Osteoblast (primary cell): ENCODE data around the gene PDE8B. TPM values are rescaled to one million over a fixed set of nuclear protein-coding genes. Genes with fewer than 3 reads are reported as not detected.

ENCODE experiments used
- DNase-seq: peaks from one replicate; pipeline ENCODE4 v3.0.0; 2011; ENCODE audit warnings: low spot score, mixed read lengths; ENCODE audit not compliant: insufficient read length; ENCODE audit errors: missing footprints
- H2AFZ ChIP-seq: 2 replicates; pipeline ENCODE4 v1.6.0; 2011; ENCODE audit warnings: mild to moderate bottlenecking, low read length
- H3K27ac ChIP-seq: 2 replicates; pipeline ENCODE4 v1.5.1; 2011; ENCODE audit warnings: mild to moderate bottlenecking, low read depth, low read length, moderate library complexity
- H3K27me3 ChIP-seq: 2 replicates; pipeline ENCODE4 v1.6.0; 2012; ENCODE audit warnings: mild to moderate bottlenecking, control low read depth, inconsistent platforms, low read length, moderate library complexity; ENCODE audit not compliant: insufficient read depth
- H3K36me3 ChIP-seq: 2 replicates; pipeline ENCODE4 v1.5.1; 2011; ENCODE audit warnings: mild to moderate bottlenecking, low read length, control low read depth, moderate library complexity; ENCODE audit not compliant: insufficient read depth
- H3K4me1 ChIP-seq: 2 replicates; pipeline ENCODE4 v1.5.1; 2011; ENCODE audit warnings: mild to moderate bottlenecking, low read length, control low read depth, moderate library complexity; ENCODE audit not compliant: insufficient read depth
- H3K4me2 ChIP-seq: 2 replicates; pipeline ENCODE4 v1.6.0; 2011; ENCODE audit warnings: mild to moderate bottlenecking, low read length; ENCODE audit not compliant: insufficient read depth
- H3K4me3 ChIP-seq: fragments of 200-600 bp; sonication (generic); 3 replicates; pipeline ENCODE4 v1.5.1; 2012; ENCODE audit warnings: mild to moderate bottlenecking, low read length, inconsistent platforms; ENCODE audit not compliant: insufficient read depth
- H3K79me2 ChIP-seq: 2 replicates; pipeline ENCODE4 v1.6.0; 2012; ENCODE audit warnings: mild to moderate bottlenecking, low read length, control low read depth, inconsistent platforms; ENCODE audit not compliant: insufficient read depth
- H3K9me3 ChIP-seq: 2 replicates; pipeline ENCODE4 v1.5.1; 2011; ENCODE audit warnings: low read depth, low read length, control low read depth
- H4K20me1 ChIP-seq: 2 replicates; pipeline ENCODE4 v1.6.0; 2012; ENCODE audit warnings: mild to moderate bottlenecking, low read length, control low read depth; ENCODE audit not compliant: insufficient read depth
- total RNA-seq: library from RNA; depleted of rRNA; stranded (reverse); fragments of >200 nt; gene quantifications from 2 replicates; pipeline ENCODE4 v1.2.3, GENCODE V29; 2012
- TF ChIP-seq, protein P1 (sequence below): IDR thresholded peaks from 2 replicates; pipeline ENCODE4 v1.5.1; 2011; ENCODE audit warnings: mild to moderate bottlenecking, low read depth, low read length, moderate library complexity; ENCODE audit errors: extremely low read depth

PDE8B gene
- total RNA-seq, 1 donor = under 0.01 TPM

DNA sequence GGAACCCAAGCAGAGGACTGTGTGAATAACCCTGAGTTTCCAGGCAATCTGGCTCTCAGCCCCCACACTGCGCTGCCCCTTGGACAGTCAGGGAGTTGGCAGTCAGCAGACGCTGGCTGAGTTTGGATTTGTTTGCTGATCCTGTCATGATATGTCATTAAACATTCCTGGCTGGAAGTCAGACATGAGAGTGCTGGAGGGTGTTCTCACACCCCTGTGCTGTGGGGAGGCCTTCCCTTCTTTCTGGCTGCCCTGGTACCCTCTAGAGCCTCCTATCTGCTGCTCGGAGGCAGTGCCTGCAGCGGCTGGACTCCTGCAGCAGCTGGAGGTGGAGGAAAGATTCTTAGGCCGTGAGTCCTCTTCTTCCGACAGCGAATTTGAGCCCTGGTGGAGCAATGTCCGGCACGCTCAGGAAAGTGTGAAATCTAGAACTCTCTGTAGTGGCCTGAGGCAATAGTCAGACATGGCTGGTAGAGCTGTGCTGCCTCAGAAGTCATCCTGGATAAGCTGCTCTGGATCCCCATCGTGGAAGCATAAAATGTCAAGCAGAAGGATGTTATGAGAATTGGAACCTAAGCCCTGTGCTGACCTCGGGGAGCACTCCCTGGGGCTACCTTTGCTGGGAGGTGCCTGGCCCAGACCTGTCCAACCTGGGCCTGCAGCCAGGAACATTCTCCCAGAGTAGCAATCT is 72.0 kb downstream of the PDE8B start:
- TF ChIP-seq, protein P1, sequence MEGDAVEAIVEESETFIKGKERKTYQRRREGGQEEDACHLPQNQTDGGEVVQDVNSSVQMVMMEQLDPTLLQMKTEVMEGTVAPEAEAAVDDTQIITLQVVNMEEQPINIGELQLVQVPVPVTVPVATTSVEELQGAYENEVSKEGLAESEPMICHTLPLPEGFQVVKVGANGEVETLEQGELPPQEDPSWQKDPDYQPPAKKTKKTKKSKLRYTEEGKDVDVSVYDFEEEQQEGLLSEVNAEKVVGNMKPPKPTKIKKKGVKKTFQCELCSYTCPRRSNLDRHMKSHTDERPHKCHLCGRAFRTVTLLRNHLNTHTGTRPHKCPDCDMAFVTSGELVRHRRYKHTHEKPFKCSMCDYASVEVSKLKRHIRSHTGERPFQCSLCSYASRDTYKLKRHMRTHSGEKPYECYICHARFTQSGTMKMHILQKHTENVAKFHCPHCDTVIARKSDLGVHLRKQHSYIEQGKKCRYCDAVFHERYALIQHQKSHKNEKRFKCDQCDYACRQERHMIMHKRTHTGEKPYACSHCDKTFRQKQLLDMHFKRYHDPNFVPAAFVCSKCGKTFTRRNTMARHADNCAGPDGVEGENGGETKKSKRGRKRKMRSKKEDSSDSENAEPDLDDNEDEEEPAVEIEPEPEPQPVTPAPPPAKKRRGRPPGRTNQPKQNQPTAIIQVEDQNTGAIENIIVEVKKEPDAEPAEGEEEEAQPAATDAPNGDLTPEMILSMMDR = peak; percentile 43
- no peaks in the 10 kb centered on the region for H3K27me3 ChIP-seq
- no peaks in the 10 kb centered on the region for H3K9me3 ChIP-seq
- no peaks in the 10 kb centered on the region for H4K20me1 ChIP-seq
- H3K36me3 ChIP-seq = no peaks in the 10 kb centered on the region
- H3K4me1 ChIP-seq = peaks cover 13% of the 10 kb centered on the region
- peak overlapping the region; percentile 41 for H3K4me2 ChIP-seq
- H3K4me3 ChIP-seq = no peak overlapping the region
- DNase-seq = peak; percentile 77
- H3K79me2 ChIP-seq = no peaks in the 10 kb centered on the region
- H3K27ac ChIP-seq = peak overlapping the region; percentile 51
- H2AFZ ChIP-seq = peak overlapping the region; percentile 60

DNA sequence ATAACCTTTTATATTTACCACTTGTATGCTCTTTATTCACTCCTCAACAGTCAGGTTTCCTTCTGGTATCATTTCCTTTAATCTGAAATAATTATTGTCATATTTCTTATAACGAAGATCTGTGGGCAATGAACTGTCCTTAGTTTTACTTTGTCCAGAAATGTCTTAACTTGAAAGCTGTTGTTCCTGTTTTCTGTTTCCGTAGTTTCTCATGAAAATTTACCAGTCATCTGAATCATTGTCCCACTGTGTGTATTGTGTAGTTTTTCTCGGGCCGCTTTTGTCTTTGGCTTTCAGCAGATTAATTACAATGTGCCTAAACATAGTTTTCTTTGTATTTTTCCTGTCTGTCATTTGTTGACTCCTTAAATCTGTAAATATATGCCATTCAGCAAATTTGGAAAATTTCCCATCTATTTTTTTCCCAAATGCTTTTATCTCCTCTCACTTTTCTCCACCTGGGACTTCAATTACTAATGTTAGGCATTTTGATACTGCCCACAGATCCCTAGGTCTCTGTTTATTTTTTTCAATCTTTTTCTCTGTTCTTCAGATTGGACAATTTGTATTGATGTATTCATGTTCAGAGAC is 74.9 kb downstream of the PDE8B start:
- Histone ChIP-seq H4K20me1 (no peaks in the 10 kb centered on the region), H3K4me1 (peaks cover 13% of the 10 kb centered on the region), H3K4me3 (no peak overlapping the region), H3K27me3 (no peaks in the 10 kb centered on the region), H3K4me2 (no peak overlapping the region), H3K79me2 (no peaks in the 10 kb centered on the region), H3K36me3 (no peaks in the 10 kb centered on the region), H2AFZ (no peak overlapping the region), H3K9me3 (no peaks in the 10 kb centered on the region), H3K27ac (no peak overlapping the region)
- no peak for DNase-seq
- TF ChIP-seq, protein P1 = no peak

DNA sequence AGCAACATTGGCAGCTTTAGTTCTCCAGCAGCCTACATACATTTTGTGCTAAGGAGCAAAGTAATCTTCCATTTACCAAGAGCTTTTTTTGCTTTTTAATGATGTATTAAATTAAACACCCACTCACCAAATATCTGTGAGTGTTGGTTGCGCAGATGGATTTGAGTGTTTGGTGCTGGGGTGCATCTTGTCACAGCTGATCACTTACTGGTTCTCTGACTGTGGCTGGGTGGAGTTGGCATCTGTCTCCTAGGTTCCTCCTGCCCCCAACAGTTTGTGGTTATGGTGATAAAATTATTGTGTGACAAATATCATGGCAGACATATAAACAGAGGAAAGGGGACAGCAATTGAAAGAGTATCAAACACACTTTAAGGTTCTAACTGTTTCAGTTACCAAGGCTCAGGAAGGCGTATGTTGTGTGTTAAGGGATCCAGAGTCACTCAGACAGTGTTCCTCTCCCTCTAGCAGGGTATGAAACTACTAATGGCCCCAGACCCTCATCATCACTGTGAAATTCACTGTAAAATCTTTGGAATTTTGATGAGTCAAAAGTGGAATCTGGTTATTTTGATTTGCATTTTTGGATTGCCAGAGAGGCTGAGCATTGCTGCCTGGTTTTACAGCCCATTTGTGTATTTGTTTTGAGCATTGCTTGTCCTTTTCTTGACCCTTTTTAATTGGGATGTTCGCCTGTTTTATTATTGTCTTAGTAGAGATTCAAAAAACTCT is 81.7 kb downstream of the PDE8B start:
- H3K27me3 ChIP-seq = no peaks in the 10 kb centered on the region
- H3K4me3 ChIP-seq = peak overlapping the region; percentile 35
- no peaks in the 10 kb centered on the region for H3K79me2 ChIP-seq
- H2AFZ ChIP-seq = peak overlapping the region; percentile 80
- peak; percentile 86 for DNase-seq
- H3K9me3 ChIP-seq = no peaks in the 10 kb centered on the region
- no peaks in the 10 kb centered on the region for H3K36me3 ChIP-seq
- peak overlapping the region; percentile 85 for H3K27ac ChIP-seq
- peaks cover 21% of the 10 kb centered on the region for H3K4me1 ChIP-seq
- H3K4me2 ChIP-seq = peak overlapping the region; percentile 75
- H4K20me1 ChIP-seq = no peaks in the 10 kb centered on the region
- TF ChIP-seq, protein P1 = no peak

DNA sequence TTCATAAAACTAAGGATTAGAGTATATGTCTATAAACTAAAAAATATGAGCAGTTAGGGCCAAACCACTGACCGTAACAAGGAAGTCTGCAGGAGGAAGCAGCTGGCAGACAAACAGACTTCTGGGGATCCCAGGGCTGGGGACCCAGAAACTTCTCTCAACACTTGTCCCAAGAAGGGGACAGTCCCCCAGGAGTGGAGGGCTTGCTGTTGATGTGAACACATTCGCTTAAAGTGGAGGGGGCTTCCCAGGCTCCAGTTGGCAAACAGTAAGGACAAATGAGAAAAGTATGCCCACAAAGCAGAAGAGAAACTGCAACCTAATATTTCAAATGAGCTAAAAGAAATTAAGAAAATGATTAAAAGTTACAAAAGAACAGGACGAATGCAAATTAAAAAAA is 83.7 kb downstream of the PDE8B start:
- Histone ChIP-seq H3K27me3 (no peaks in the 10 kb centered on the region), H3K4me1 (peaks cover 21% of the 10 kb centered on the region), H4K20me1 (no peaks in the 10 kb centered on the region), H3K27ac (no peak overlapping the region), H3K36me3 (no peaks in the 10 kb centered on the region), H3K4me3 (no peak overlapping the region), H3K79me2 (no peaks in the 10 kb centered on the region), H2AFZ (peak overlapping the region; percentile 77), H3K4me2 (peak overlapping the region; percentile 26), H3K9me3 (no peaks in the 10 kb centered on the region)
- TF ChIP-seq, protein P1 = no peak
- no peak for DNase-seq
